HG03378 (cell line): ENCODE results near the gene MMP23B.
"Not testable (repeated sequence)": the region's sequence is repeated elsewhere in the genome, so short reads cannot be mapped to it uniquely, and the experiment has no call there.

ENCODE experiments used
- ATAC-seq: cut with Tn5 transposase; IDR thresholded peaks from one replicate; pipeline ENCODE4 v1.9.1; 2021; ENCODE audit warnings: mild to moderate bottlenecking, moderate library complexity; ENCODE audit not compliant: unreplicated experiment

The MMP23B gene

DNA sequence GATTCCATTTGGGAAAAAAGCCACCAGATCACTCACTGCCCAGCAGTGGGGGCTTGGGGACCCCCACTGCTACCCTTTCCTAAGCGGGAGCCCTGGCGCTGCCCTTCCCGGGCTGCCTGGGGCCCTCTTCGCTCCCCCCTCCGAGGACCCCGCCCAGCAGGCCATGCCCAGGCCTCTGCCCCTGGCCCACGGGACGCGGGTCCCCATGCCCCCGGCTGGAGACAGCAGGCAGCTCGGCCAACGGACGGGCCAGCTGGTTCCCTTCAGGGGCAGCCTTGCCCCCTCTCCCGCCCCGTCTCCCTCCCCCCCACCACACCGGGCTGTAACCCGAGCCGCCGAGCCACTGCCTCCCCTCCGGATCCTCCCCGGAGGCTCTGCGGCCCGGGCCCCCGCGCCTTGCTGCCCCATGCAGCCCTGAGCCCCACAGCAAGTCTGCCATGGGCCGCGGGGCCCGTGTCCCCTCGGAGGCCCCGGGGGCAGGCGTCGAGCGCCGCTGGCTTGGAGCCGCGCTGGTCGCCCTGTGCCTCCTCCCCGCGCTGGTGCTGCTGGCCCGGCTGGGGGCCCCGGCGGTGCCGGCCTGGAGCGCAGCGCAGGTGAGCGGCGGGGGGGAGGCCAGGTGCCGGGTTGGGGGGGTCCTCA lies at the start of gene MMP23B:
Gene MMP23B (plus strand): TSS at position 392 of the 639 bp plus-strand sequence. CDS start 46 bp downstream, at position 438.
- no peak for ATAC-seq

DNA sequence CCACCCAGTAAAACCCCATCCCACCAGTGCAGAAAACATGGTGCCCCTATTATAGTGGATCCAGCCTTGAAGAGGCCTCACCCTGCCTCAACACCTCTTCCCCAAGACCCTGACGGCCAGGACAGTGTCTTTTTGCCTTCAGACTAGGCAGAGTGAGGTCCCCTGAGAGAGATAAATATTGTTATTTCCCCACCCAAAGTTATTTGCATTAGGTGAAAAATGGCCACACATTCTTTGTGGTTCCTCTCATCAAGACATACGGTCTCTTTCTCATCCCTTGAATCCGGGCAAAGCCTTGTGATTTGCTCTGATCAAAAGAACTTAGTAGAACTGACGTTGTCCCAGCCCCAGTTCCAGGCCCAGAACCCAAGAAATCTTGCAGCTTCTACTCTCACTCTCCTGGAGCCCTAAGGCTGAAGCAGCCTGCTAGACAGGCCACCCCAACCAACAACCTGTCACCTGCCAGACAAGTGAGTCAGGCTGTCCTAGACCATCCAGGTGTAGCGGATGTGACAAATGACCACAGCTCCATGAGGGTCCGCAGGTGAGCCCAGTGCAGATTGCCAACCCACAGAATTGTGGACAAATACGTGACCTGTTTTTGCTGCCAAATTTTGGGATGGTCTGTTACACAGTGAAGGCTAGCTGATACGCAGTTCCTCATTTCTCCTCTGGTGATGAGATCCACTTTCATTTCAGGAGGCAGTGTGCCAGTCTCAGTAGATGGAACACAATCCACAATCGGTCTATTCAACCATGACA lies 49.2 kb upstream of the MMP23B start:
- ATAC-seq: no peak

DNA sequence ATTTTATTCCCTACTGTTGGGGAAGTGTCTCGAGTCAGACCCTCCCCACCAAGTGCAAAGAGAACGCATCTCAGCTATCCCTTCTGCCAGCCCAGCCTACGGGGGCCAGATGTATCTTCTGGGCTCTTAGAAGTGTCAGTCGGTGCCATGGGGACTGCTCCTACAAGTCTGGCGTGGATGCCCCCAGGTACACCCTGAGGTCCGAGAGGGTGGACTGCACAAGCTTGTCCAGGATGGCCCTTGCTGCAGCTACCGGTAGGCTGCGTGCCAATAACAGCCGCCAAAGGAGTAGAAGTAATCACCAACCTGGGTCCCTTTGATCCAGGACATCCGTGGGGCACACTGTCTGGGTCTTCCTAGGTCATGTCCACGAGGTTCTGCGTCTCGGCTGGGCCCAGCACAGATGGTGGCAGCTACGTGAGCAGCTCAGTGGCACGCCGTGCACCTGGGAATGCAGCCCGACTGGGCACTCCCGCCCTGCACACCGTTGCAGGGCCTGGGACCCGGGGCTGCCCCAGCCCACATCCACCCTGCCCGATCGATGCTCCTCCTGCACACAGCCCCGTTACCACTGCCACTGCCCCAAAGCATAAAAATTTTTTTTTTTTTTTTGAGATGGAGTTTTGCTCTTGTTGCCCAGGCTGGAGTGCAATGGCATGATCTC lies 48.5 kb upstream of the MMP23B start:
- no peak for ATAC-seq

DNA sequence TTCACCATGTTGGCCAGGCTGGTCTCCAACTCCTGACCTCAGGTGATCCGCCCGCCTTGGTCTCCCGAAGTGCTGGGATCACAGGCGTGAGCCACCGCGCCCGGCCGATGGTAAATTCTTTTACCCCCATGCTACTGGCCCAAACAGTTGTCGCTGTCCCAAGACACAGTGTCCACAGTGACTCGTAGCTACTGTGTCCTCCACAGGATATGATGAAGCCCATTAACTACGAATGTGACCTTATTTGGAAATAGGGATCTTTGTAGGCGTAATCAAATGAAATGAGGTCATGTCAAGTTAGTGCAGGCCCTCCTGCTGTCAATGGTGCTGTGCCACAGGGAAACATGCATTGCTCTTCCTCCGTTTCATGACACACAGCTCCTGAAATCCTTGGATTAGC lies 40.5 kb upstream of the MMP23B start:
- ATAC-seq: no peak

DNA sequence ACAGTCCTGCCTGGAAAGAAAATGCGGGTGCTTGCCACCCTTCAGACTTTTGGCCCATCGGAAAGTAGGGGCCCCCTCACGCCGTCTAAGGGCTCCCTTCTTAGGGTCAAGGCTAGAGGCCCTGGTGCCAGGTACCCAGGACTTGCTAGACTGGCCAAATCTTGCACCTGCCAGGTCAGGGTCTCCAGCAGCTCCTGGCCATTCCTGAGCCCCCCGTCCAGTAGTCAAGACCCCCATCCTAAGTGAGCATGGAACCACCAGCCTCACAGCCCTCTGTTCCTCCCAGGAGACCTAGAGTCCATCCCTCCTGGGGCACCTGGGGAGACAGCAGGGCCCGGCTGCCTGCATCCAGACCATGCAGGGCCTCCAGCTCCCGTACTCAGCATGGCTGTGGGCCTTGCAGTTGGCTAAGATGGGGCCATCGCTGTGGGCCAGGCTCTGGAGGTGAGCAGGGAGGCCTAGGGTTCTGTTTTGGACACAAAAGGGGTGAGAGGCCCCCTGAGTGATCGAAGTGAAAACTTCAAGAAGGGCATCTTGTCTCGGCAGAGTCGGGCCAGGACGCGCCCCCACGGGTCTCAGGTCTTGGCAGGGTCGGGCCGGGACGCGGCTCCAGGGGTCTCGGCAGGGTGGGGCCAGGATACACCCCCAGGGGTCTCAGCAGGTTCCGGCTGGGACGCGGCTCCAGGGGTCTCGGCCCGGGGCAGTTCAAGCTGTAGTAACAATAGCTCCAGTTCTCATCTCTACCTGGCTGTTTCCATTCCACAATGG lies 38.0 kb upstream of the MMP23B start:
- ATAC-seq: no peak

DNA sequence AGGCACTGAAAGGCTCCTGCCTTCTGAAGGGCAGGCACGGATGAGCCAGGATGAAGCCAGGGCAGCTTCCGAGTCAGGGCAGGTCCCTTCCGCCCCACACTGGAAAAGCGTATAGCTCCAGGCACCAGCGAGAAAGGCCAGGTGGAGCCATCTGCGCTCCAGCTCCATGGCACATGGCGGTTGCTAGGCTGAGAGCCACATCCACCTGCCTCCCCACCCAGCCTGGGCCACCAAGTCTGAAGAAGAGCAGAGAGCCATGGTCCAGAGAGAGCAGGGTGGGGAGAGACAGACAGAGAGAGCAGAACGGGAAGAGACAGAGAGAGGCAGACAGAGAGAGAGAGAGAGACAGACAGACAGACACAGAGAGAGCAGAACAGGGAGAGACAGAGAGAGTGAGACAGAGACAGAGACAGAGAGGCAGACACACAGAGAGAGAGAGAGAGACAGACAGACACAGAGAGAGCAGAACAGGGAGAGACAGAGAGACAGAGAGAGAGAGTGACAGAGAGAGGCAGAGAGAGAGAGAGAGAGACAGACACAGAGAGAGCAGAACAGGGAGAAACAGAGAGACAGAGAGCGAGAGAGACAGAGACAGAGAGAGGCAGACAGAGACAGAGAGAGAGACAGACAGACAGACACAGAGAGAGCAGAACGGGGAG lies 37.2 kb upstream of the MMP23B start:
- ATAC-seq: no peak

DNA sequence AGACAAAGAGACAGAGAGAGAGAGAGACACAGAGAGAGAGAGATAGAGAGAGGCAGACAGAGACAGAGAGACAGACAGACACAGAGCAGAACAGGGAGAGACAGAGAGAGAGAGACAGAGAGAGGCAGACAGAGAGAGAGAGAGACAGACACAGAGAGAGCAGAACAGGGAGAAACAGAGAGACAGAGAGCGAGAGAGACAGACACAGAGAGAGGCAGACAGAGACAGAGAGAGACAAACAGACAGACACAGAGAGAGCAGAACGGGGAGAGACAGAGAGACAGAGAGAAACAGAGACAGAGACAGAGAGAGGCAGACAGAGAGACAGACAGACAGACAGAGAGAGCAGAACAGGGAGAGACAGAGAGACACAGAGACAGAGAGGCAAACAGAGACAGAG lies 36.6 kb upstream of the MMP23B start:
- ATAC-seq: not testable (repeated sequence)

DNA sequence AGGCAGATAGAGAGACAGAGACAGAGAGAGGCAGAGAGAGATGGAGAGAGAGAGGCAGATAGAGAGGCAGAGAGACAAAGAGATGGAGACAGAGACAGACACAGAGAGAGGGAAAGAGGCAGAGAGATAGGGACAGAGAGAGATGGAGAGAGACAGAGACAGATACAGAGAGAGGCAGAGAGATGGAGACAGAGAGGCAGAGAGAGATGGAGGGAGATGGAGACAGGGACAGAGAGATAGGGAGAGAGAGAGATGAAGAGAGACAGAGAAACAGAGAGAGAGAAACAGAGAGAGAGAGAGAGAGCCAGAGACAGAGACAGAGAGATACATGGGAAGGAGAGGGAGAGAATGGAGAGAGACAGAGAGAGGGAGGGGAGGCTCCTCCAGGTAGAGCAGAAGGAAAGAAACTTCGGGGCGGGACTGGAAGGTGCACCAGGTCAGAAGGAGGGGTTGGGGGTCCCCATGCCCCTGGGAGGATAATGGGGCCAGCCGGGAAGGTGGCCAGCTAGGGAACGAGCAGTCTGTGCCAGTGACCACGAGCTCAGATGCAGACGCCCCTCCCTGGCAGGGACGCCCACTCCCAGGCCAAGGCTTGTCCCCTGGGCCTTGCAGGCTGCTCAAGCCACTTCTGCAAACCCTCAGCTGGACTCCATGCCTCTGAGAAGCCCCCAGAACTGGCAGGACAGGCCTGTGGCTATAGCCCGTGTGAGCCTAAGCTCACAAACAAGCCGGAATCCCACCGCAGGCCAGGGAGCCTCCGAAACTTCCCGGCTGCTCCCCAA lies 35.3 kb upstream of the MMP23B start:
- no peak for ATAC-seq

DNA sequence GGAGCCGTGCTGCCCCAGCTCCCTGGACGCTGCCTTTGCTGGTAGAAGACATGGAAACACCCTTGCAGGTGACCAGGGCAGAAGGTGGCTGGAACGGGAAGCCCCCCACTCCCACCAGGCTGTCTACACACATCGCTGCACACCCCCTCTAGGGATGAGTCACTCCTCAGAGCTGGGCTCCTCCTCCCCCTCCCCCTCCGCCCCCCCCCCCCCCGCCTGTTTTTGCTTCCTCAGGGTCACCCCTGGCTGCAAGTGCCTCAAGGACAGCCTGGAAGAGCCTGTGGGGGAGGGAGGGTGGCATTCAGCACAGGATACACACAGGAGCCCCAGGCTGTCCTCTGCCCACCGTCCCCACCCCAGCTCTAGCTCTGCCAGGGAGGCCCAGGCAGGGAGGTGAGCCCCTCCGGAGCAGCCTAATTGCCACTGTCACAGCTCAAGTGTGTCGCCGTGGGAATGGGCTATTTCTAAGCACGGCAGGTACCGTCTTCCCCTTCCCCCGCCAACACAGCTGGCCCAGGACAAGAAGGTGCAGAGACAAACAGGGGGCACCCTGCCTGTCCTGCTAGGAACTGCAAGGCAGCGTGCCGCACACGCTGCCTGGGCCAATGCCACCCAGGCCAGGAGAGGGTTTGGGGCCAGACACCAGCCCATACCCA lies 34.6 kb upstream of the MMP23B start:
- ATAC-seq: no peak

DNA sequence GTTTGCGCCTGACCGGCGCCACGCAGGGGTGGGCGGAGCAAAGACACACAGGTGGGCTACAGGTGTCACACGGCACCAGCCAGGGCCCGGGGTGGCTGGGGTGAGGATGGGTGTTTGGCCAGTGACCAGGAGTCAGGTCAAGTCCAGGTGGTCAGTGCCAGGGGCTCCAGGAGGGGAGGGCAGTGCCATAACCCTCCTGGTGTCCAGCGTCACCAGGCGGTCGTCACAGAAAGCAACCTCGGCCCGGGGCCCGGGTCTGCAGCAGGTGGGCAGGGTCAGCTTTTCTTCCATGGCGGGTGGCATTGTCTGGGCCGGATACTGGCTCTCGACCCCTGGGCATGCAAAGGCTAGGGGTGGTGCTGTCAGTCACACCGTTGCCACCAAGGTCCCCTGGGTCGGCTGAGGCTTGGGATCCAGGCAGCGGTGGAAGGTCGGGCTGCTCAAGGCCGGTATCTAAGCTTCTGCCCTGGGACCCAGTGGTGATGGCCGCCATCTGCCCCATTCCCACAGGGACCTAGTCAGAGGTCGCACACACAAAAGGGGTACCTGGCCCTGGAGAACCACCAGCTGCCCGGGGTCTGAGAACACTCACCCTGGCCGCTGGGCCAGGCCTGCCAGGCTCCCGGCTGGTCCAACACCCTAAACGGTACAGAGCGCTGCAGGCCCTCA lies 33.8 kb upstream of the MMP23B start:
- ATAC-seq: no peak

DNA sequence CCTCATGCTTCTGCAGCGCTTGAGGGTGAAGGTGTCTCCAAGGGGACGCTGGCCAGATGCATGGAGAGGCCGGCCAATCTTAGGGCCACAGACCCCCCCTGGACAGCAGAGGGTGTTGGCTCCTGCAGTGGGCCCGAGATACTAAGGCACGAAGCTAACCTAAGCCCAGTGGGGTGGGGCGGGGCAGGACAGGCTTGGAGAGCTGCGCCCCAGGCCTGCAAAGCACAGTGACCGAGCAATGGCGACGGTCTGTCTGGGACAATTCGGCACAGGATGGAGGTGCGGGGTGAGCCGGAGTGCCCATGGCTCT lies 33.3 kb upstream of the MMP23B start:
- ATAC-seq: no peak

DNA sequence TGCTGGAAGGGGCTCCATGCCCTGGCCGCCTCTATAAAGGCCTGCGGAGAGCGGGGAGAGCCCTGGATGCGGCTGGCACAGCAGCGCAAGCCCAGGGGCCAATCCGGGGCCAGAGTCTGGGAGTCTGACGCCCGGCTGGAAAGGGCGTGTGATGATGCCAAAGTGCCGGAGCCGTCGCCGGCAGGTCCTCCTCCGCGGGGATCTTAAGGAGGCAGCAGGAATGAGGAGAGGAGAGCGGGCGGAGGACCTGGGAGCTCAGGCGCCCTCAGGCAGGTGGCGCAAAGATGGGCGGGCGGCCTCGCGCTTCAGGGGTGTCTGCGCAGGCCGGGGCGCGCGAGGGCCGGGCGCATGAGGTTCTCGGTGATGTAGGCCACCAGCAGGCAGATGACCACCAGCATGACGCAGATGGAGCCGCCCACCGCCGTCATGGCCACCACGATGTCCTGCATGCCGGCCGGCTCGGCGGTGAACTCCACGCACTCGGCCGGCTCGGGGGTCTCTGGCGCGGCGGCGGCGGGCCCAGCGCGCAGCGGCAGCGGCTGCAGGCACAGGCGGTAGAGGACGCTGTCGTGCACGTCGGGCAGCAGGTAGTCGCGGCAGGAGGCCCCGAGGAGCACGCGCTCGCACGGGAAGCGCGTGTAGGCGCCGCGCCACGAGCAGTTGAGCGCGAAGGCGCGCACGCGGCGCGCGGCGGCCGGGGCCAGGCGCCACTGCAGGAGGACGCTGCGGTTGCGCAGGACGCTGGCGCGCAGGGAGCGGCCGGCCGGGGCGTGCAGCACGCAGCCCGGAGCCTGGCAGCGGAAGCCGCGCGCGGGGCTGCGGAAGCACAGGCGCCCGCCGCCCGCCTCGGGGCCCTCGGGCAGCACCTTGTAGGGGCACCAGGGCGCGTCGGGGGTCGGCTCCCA lies 32.7 kb upstream of the MMP23B start:
- no peak for ATAC-seq

DNA sequence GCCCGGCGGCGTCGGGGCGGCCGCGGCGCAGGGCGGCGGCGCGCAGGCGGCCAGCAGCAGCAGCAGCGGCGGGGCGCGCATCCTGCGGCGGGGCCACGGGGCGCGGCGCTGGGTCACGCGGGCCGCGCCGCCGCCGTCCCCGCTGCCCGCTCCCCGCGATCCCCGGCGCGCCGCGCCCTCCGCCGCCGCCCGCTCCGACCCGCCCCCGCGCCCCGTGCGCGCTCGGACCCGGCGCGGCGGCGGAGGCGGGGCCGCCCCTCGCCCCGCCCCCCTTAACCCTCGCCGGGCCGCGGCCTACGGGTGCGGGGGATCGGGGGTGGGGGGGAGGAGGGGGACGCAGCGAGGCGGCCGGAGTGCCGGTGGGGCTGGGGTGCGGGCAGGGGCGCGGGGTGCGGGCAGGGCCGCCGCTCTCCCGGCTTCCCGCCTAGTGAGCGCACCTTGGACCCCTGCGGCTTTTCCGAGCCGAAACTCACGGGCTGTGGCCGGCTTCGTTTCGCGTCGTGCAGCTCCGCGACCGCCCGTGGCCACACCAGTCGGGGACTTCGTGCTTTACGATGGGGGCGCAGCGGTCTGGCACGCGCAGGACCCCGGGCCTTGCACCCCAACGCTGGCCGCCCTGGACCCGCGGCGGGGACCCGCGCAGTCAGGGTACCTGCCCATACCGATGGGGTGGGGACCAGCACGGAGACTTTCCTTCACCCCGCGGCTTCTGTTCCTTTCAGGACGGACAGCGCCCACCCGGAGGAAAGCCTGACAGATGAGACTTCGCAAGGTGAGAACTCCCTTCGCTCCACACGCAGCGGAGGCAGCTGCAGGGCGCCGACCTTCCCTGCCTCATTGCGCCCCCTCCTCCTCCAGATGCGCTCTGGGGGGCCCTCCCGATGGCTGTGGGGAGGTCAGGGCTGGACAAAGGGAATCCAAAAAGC lies 31.8 kb upstream of the MMP23B start, which contains the start of gene FNDC10:
Gene FNDC10 (minus strand): TSS at position 201 of the 926 bp plus-strand sequence. CDS start 120 bp downstream, at position 81.
- no peak for ATAC-seq

DNA sequence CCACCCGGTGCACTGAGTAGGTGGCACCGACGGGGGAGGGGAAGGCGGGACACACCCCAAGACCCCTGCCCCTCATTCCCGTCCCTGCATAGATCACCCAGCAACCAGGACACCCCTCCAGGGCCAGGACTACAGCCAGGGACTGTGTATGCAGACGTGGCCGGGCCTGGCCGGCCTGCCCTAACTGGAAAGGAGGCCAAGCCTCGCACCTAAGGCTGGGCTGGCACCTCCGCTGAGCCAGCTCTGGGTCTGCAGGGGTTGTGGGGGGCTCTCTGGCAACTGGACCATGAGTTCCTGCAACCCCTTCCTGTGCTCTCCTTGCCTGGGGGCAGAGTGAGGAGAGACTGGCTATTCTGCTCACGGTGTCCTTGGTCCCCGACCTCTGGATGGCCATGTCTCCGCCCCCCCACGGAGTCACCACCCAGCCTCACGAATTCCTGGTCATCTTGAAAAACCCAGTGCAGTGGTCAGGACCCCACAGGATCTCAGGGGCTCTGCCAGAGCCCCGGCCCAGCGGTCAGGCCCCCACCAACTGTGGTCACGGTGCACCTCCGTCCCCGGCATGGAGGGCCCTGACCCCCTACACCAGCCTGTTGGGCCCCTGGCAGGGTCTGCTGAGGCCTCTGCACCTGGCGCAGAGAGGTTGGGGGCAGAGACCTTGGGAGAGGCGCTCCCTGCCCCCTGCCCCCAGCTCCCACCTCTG lies 31.0 kb upstream of the MMP23B start:
- ATAC-seq: no peak

DNA sequence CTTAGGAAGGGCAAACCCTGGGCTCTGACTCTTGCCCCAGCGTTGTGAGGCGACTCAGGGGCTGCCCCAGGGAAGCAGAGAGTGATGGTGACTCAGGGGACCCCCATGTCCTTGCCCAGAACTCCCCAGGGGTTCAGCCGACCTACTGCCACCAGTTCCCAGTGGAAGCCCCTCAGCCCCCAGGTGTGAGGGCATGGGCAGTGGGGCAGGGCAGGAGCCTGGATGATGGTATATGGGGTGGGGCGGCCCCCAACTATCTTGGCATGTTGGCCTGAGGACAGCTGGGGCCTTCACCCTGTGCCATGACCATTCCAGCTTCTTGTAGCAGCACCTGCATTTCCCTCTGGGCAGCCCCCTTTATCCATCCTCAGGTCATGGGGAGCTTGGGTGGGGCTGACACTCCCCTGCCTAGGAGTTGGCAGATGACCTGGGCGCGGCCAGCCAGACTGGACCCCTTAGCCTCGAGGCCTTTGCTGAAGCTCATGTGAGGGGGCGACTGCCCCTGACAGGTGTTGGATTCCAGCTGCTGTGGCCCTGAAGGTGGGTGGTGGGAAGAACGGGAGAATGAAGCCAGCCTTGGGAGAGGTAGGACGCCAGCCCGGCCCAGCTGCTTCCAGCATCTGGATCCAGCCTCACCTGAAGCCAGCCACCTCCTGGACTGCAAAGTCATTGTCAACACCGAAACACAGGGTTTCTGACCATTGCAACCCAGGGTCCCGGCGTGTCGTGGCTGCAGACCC lies 30.2 kb upstream of the MMP23B start:
- no peak for ATAC-seq
